ENCODE data around the gene AP4S1.

DNA sequence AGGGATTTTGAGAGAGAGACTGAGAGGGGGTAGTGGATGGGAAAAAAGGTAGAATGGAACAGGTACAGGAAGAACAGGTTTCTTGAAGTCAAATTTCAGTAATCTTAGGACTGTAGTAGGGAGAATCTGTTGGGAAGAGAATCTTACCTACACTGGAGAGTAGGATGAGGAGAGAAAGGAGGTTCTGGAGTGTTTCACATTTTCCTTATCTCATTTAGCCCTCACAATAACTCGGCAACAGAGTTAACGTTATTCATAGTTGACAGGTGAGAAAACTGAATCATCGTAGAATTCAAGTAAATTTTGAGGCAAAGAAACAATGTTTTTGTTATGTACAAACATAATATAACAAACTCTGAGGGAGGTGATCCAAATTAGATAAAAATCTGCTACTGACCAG lies 17.9 kb downstream of the AP4S1 start:
- TF ChIP-seq, protein P1, sequence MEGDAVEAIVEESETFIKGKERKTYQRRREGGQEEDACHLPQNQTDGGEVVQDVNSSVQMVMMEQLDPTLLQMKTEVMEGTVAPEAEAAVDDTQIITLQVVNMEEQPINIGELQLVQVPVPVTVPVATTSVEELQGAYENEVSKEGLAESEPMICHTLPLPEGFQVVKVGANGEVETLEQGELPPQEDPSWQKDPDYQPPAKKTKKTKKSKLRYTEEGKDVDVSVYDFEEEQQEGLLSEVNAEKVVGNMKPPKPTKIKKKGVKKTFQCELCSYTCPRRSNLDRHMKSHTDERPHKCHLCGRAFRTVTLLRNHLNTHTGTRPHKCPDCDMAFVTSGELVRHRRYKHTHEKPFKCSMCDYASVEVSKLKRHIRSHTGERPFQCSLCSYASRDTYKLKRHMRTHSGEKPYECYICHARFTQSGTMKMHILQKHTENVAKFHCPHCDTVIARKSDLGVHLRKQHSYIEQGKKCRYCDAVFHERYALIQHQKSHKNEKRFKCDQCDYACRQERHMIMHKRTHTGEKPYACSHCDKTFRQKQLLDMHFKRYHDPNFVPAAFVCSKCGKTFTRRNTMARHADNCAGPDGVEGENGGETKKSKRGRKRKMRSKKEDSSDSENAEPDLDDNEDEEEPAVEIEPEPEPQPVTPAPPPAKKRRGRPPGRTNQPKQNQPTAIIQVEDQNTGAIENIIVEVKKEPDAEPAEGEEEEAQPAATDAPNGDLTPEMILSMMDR (IDR thresholded peaks at IDR 0.05) = no peak
- TF ChIP-seq POLR2AphosphoS5 (IDR thresholded peaks at IDR 0.05) = no peak
